H9 (cell line): ENCODE data around the gene MLLT3. TPM values are rescaled to one million over a fixed set of nuclear protein-coding genes. Genes with fewer than 3 reads are reported as not detected.

ENCODE experiments used
- DNase-seq: peaks from one replicate; pipeline ENCODE4 v3.0.0-alpha.2; 2017
- H2AFZ ChIP-seq: one replicate; pipeline ENCODE4 v1.6.1; 2013; ENCODE audit warnings: mild to moderate bottlenecking, low read length, control low read depth, moderate library complexity
- H2AK5ac ChIP-seq: 2 replicates; pipeline ENCODE4 v1.6.1; 2013; ENCODE audit warnings: low read length, control low read depth, mixed read lengths; ENCODE audit not compliant: insufficient read length
- H2BK120ac ChIP-seq: one replicate; pipeline ENCODE4 v1.6.1; 2013; ENCODE audit warnings: low read depth, mild to moderate bottlenecking, low read length, control low read depth, inconsistent platforms; ENCODE audit not compliant: poor library complexity, severe bottlenecking
- H2BK12ac ChIP-seq: 2 replicates; pipeline ENCODE4 v1.6.1; 2013; ENCODE audit warnings: low read length, control low read depth, mixed read lengths, low read depth; ENCODE audit not compliant: insufficient read length
- H2BK15ac ChIP-seq: 2 replicates; pipeline ENCODE4 v1.6.1; 2013; ENCODE audit warnings: low read depth, low read length, control low read depth
- H2BK20ac ChIP-seq: one replicate; pipeline ENCODE4 v1.6.1; 2013; ENCODE audit warnings: low read depth, mild to moderate bottlenecking, low read length, control low read depth, inconsistent platforms; ENCODE audit not compliant: poor library complexity, severe bottlenecking
- H2BK5ac ChIP-seq: 2 replicates; pipeline ENCODE4 v1.6.1; 2013; ENCODE audit warnings: low read length, control low read depth, mixed read lengths; ENCODE audit not compliant: insufficient read length
- H3K14ac ChIP-seq: 2 replicates; pipeline ENCODE4 v1.6.1; 2013; ENCODE audit warnings: low read length, control low read depth; ENCODE audit not compliant: insufficient read depth
- H3K18ac ChIP-seq: 2 replicates; pipeline ENCODE4 v1.6.1; 2013; ENCODE audit warnings: low read depth, mild to moderate bottlenecking, mixed read lengths, low read length, control low read depth; ENCODE audit not compliant: insufficient read length
- H3K23ac ChIP-seq: 2 replicates; pipeline ENCODE4 v1.6.1; 2013; ENCODE audit warnings: low read length, control low read depth, mixed read lengths, low read depth; ENCODE audit not compliant: insufficient read length
- H3K23me2 ChIP-seq: 2 replicates; pipeline ENCODE4 v1.6.1; 2013; ENCODE audit warnings: low read depth, mild to moderate bottlenecking, mixed read lengths, low read length, control low read depth; ENCODE audit not compliant: insufficient read length, poor library complexity, severe bottlenecking
- H3K27ac ChIP-seq: 2 replicates; pipeline ENCODE4 v1.5.1; 2013; ENCODE audit warnings: low read length, control low read depth, mixed read lengths, low read depth; ENCODE audit not compliant: insufficient read length
- H3K27me3 ChIP-seq: 2 replicates; pipeline ENCODE4 v1.6.1; 2013; ENCODE audit warnings: low read length, control low read depth, inconsistent platforms; ENCODE audit not compliant: insufficient read depth
- H3K4ac ChIP-seq: 2 replicates; pipeline ENCODE4 v1.6.1; 2013; ENCODE audit warnings: low read depth, mild to moderate bottlenecking, control low read depth, inconsistent platforms, low read length, moderate library complexity
- H3K4me1 ChIP-seq: 2 replicates; pipeline ENCODE4 v1.6.1; 2013; ENCODE audit warnings: low read length, control low read depth, inconsistent platforms; ENCODE audit not compliant: insufficient read depth
- H3K4me2 ChIP-seq: 2 replicates; pipeline ENCODE4 v1.6.1; 2013; ENCODE audit warnings: low read length, control low read depth, mixed read lengths; ENCODE audit not compliant: insufficient read length, insufficient read depth
- H3K56ac ChIP-seq: 2 replicates; pipeline ENCODE4 v1.6.1; 2013; ENCODE audit warnings: low read depth, mild to moderate bottlenecking, mixed read lengths, low read length, control low read depth; ENCODE audit not compliant: insufficient read length
- H3K79me1 ChIP-seq: 2 replicates; pipeline ENCODE4 v1.6.1; 2013; ENCODE audit warnings: low read depth, mild to moderate bottlenecking, moderate library complexity, low read length, control low read depth, inconsistent platforms; ENCODE audit not compliant: insufficient read depth, poor library complexity, severe bottlenecking
- H3K79me2 ChIP-seq: 2 replicates; pipeline ENCODE4 v1.6.1; 2013; ENCODE audit warnings: low read length, control low read depth, inconsistent platforms; ENCODE audit not compliant: insufficient read depth
- H3K9ac ChIP-seq: 2 replicates; pipeline ENCODE4 v1.6.1; 2013; ENCODE audit warnings: low read length, control low read depth, mixed read lengths; ENCODE audit not compliant: insufficient read length; ENCODE audit errors: extremely low read depth
- H3K9me3 ChIP-seq: one replicate; pipeline ENCODE4 v1.6.1; 2013; ENCODE audit warnings: low read depth, low read length, inconsistent platforms; ENCODE audit not compliant: control insufficient read depth
- H3T11ph ChIP-seq: one replicate; pipeline ENCODE4 v1.6.1; 2013; ENCODE audit warnings: mild to moderate bottlenecking, low read length, control low read depth, inconsistent platforms
- H4K20me1 ChIP-seq: one replicate; pipeline ENCODE4 v1.6.1; 2013; ENCODE audit not compliant: control insufficient read depth, insufficient read length, insufficient read depth
- H4K5ac ChIP-seq: 2 replicates; pipeline ENCODE4 v1.6.1; 2013; ENCODE audit warnings: low read depth, mild to moderate bottlenecking, mixed read lengths, low read length, control low read depth; ENCODE audit not compliant: insufficient read length
- H4K8ac ChIP-seq: replicated peaks from 2 replicates; pipeline ENCODE4 v1.6.1; 2013; ENCODE audit warnings: low read length, control low read depth, mixed read lengths, low read depth; ENCODE audit not compliant: insufficient read length
- H4K91ac ChIP-seq: 2 replicates; pipeline ENCODE4 v1.6.1; 2013; ENCODE audit warnings: low read depth, mild to moderate bottlenecking, moderate library complexity, mixed read lengths, low read length, control low read depth; ENCODE audit not compliant: insufficient read length
- H3K27ac Mint-ChIP-seq, 3 experiments: 2 replicates in 2 of 3; 3 replicates in 1 of 3; pipeline ENCODE4 v1.8.0; 2020 to 2021; ENCODE audit warnings: mixed read lengths in 3 of 3, mild to moderate bottlenecking in 1 of 3, moderate library complexity in 1 of 3
- H3K27me3 Mint-ChIP-seq: 2 replicates; pipeline ENCODE4 v1.8.0; 2021; ENCODE audit warnings: low read depth, mild to moderate bottlenecking, moderate library complexity, mixed read lengths
- H3K36me3 Mint-ChIP-seq, 3 experiments: 2 replicates in 2 of 3; 3 replicates in 1 of 3; pipeline ENCODE4 v1.8.0; 2020 to 2021; ENCODE audit warnings: low read depth in 3 of 3, mixed read lengths in 3 of 3; ENCODE audit not compliant: insufficient read depth in 1 of 3
- H3K4me1 Mint-ChIP-seq, 2 experiments: 2 replicates each; pipeline ENCODE4 v1.8.0; 2020; ENCODE audit warnings: mixed read lengths in 2 of 2
- H3K4me3 Mint-ChIP-seq, 2 experiments: 2 replicates in 1 of 2; 3 replicates in 1 of 2; pipeline ENCODE4 v1.8.0; 2020 to 2021; ENCODE audit warnings: mild to moderate bottlenecking in 2 of 2, mixed read lengths in 2 of 2, moderate library complexity in 1 of 2
- H3K9me3 Mint-ChIP-seq, 2 experiments: 2 replicates in 1 of 2; 3 replicates in 1 of 2; pipeline ENCODE4 v1.8.0; 2020; ENCODE audit warnings: mild to moderate bottlenecking in 2 of 2, mixed read lengths in 2 of 2, moderate library complexity in 1 of 2
- CTCF ChIP-seq: fragments of 200-600 bp; sonication (generic); conservative IDR thresholded peaks from 3 replicates; pipeline ENCODE4 v1.8.0; 2021; ENCODE audit warnings: antibody characterized with exemption, mild to moderate bottlenecking
- WGBS: extraction: QIAGEN DNeasy Blood & Tissue Kit; methylation state at CpG from one replicate; pipeline ENCODE4 v1.1.7; 2013; ENCODE audit warnings: missing lambda C conversion rate, low lambda C conversion rate, mixed read lengths; ENCODE audit not compliant: insufficient read length; ENCODE audit errors: extremely low coverage; 5-methylcytosine and 5-hydroxymethylcytosine counted together
- total RNA-seq: library from RNA; stranded (reverse); gene quantifications from 2 replicates; pipeline ENCODE4 v1.2.1, GENCODE V29; 2021

MLLT3 gene
- total RNA-seq, 1 experiment from 2014 or later, result 3.9 TPM

GRCh38 chr9:20599195-20599594 is 23.1 kb downstream of the MLLT3 start:
- Histone ChIP-seq H3K18ac (no peak overlapping the region), H3K14ac (no peak overlapping the region), H2BK20ac (no peak overlapping the region), H2BK120ac (no peak overlapping the region), H4K91ac (no peak overlapping the region), H3K23me2 (no peaks in the 10 kb centered on the region), H3K79me1 (peaks cover 2% of the 10 kb centered on the region), H3K4me1 (peaks cover 4% of the 10 kb centered on the region; the same call in 1 of the 2 replicates), H3K9me3 (no peaks in the 10 kb centered on the region), H4K5ac (no peak overlapping the region), H3K9ac (no peak overlapping the region), H3K79me2 (no peaks in the 10 kb centered on the region), H2BK5ac (no peak overlapping the region), H3T11ph (no peak overlapping the region), H2BK12ac (no peak overlapping the region), H2AFZ (no peak overlapping the region), H3K27me3 (no peaks in the 10 kb centered on the region), H3K4ac (no peak overlapping the region), H2AK5ac (no peak overlapping the region), H2BK15ac (no peak overlapping the region), H4K20me1 (no peaks in the 10 kb centered on the region), H3K27ac (no peak overlapping the region), H3K56ac (no peak overlapping the region), H3K23ac (no peak overlapping the region), H3K4me2 (no peak overlapping the region), H4K8ac (no peak overlapping the region)
- no peaks in the 10 kb centered on the region for H3K36me3 Mint-ChIP-seq
- DNase-seq, result no peak
- H3K27ac Mint-ChIP-seq, result no peak overlapping the region
- H3K4me1 Mint-ChIP-seq, result peaks cover 13 to 15% of the 10 kb centered on the region in 2 experiments
- no CpG with 5 or more reads among the region's 3 CpGs for WGBS
- no peaks in the 10 kb centered on the region for H3K9me3 Mint-ChIP-seq
- TF ChIP-seq CTCF, result no peak
- H3K4me3 Mint-ChIP-seq, result no peak overlapping the region
- no peaks in the 10 kb centered on the region; the same call in 1 of the 2 replicates for H3K27me3 Mint-ChIP-seq
